NCI-H187 treated with DMSO at 0.1 percent for 48 hours (cell line): ENCODE results near the gene IL9R.
"Not testable (repeated sequence)": the region's sequence is repeated elsewhere in the genome, so short reads cannot be mapped to it uniquely, and the experiment has no call there.

ENCODE experiments used
- DNase-seq: peaks from one replicate; lab custom pipeline; 2025; lab: John Stamatoyannopoulos, UW

IL9R gene

GRCh38 chrX:155998761-155999510, 1.4 kb downstream of the IL9R start:
- no peak for DNase-seq

GRCh38 chrX:155999751-156000150, 2.3 kb downstream of the IL9R start:
- DNase-seq: not testable (repeated sequence)

- DNase-seq: no peak
These were observed 2.9 kb downstream of the IL9R start for GRCh38 chrX:156000361-156000926.

- DNase-seq: no peak
These were observed 3.6 kb downstream of the IL9R start for GRCh38 chrX:156001001-156001666.

GRCh38 chrX:156001667-156002021, 4.1 kb downstream of the IL9R start:
- no peak for DNase-seq

- DNase-seq: no peak
These were observed 5.0 kb downstream of the IL9R start for GRCh38 chrX:156002507-156002906.

- DNase-seq: no peak
These were observed 6.1 kb downstream of the IL9R start for GRCh38 chrX:156003486-156004185.

- DNase-seq: no peak
These were observed 6.8 kb downstream of the IL9R start for GRCh38 chrX:156004256-156004655.

- DNase-seq: no peak
These were observed 7.2 kb downstream of the IL9R start for GRCh38 chrX:156004740-156005139.

GRCh38 chrX:156005144-156005543, 7.6 kb downstream of the IL9R start:
- DNase-seq: no peak

GRCh38 chrX:156006468-156006867, 9.0 kb downstream of the IL9R start:
- not testable (repeated sequence) for DNase-seq

GRCh38 chrX:156008379-156008778, 10.9 kb downstream of the IL9R start:
- not testable (repeated sequence) for DNase-seq

GRCh38 chrX:156008915-156009314, 11.4 kb downstream of the IL9R start:
- no peak for DNase-seq

GRCh38 chrX:156009691-156010090, 12.2 kb downstream of the IL9R start:
- not testable (repeated sequence) for DNase-seq

- DNase-seq: not testable (repeated sequence)
These were observed 15.9 kb downstream of the IL9R start for GRCh38 chrX:156013286-156013953.

GRCh38 chrX:156019846-156020245, 22.4 kb downstream of the IL9R start:
- DNase-seq: not testable (repeated sequence)

GRCh38 chrX:156023002-156023401, 25.5 kb downstream of the IL9R start:
- not testable (repeated sequence) for DNase-seq

- DNase-seq: not testable (repeated sequence)
These were observed 27.5 kb downstream of the IL9R start for GRCh38 chrX:156024949-156025492.

- DNase-seq: not testable (repeated sequence)
These were observed 31.2 kb downstream of the IL9R start for GRCh38 chrX:156028653-156029237.

GRCh38 chrX:156029296-156029695, 31.8 kb downstream of the IL9R start:
- DNase-seq: not testable (repeated sequence)

- DNase-seq: not testable (repeated sequence)
These were observed 32.4 kb downstream of the IL9R start for GRCh38 chrX:156029707-156030442.
